ENCODE results near the gene SNX25.
"Not testable (repeated sequence)": the region's sequence is repeated elsewhere in the genome, so short reads cannot be mapped to it uniquely, and the experiment has no call there.

SNX25 gene

DNA sequence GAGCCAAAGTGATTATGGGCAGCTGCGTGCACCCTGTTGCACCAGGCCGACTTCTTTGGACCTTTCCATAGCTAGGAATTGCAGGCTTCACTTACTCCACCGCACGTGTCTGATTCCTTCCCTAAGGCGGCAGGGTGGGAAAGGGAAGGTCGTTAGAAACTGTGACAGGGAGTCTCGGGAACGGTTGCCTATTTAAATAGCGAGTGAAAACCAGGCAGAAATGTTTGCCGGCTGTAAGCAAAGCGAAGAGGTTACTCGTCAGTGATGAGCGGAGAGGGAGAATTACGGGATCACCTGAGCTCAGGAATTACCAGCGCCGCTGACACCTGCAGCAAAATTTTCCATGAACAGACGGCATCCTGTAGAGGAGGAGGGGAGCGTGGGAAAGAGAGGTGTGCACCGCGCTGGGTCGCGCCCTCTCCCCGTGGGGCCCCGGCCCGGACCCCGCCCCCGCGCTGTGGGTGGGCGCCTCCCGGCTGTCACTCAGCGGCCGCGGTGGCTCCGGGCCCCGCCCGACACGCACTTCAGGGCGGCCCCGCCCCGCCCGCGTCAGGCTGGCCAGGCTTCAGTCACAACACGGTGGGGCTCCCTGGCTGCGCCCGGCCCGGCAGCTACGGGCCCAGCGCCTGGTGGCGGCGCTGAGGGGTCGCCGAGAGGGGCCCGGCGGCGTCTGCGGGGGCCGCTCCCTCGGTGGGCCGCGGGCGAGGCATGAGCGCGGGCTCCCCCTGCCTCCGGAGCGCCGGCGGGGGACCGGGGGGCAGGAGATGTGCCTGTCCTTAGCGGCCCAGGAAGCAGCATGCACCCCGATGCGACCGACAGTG lies at the start of gene SNX25:
SNX25 (plus strand) TSS at position 568 of the 821 bp plus-strand sequence; CDS start at position 797, 229 bp downstream.
- peak; percentile 61 for DNase-seq

DNA sequence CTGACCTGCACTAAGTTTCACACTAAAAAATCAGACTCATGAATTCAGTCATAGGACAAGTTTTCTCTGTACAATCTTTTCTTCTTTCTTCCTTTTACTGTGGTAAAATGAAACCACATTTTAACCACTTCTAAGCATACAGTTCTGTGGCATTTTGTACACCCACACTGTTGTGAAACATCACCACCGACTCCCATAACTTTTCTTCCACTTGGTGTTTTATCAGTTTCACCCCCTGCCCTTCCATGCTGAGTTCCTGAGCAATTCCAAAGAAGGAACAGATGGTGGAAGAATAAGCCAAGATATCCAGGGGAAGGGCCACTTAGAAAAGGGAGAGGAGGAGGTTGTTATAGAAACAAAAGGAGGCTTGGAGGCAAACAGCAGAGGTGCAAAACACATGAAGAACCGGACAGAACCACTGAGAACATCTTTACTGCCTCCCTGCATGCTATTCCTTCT lies 43.8 kb upstream of the SNX25 start:
- DNase-seq, result no peak

DNA sequence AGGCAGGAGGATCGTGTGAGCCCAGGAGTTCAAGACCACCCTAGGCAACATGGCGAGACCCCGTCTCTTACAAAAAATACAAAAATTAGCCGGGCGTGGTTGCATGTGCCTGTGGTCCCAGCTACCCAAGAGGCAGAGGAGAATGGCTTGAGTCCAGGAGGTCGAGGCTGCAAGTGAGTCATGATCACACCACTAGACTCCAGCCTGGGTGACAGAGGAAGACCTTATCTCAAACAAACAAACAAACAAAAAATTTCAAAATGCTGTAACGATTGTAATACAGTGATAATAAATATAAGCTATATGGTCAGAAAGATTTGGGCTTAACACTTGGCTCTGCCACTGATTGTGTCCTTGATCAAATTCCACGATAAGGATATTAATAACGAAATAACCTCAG lies 42.2 kb upstream of the SNX25 start:
- no peak for DNase-seq

DNA sequence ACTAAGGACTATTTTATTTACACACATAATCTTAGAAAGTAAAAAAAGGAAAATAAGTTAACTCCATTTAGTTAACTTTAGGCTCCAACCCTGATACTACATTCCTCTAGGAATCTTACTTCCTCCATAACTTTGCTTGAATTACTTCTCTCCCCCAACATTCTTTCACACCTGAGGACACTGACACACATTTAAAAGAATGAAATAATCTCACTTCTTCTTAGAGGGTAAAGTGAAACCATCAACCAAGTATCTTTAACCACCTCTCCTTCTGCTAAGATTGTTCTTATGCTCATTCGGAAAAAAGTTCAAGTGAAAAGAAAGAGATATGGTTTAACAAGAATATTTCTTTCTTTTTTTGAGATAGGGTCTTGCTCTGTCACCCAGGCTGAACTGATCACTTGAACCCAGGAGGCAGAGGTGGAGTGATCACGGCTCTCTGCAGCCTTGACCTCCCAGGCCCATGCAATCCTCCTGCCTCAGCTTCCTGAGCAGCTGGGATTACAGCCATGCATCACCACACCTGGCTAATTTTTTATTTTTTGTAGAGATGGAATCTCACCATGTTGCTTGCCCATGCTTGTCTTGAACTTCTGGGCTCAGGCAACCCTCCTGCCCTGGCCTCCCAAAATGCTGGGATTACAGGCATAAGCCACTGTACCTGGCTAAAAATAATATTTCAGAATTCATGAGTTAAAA lies 37.9 kb upstream of the SNX25 start:
- DNase-seq, result no peak

DNA sequence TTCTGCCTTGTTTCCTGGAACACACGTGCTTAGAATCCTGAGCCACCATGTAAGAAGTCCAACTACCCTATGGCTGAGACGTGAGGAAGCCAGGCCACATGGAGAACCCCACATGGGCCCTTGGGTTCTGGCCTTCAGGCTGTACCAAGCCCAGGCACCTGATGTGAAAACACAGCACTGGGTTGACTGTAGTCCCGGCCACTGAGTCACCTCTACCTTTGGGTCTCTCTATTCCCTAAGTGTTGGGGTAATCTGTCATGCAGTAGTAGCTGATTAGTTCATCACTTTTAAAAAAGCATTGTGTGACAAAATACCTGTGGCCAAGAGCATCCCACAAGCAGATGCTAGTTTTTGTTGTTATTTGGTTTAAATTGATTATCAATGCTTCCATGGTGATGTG lies 29.9 kb upstream of the SNX25 start:
- no peak for DNase-seq

DNA sequence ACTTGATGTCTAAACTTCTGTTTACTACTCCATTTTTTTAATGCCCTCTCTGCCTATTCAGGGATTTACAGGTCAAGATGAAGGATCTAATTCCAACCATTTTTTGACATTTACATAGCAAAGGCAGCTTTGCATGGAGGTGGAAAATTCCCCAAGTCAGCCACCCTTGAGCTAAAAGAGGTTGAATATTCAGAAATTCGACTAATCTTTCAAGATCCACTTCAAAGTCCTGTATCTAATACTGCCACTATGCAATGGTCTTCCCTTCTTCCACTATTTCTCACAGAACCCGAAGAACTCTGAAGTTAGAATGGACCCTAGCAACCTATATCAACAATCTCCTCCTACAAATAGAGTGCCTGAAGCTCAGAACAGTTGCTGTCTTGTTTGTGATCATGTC lies 27.2 kb upstream of the SNX25 start:
- DNase-seq, result no peak

DNA sequence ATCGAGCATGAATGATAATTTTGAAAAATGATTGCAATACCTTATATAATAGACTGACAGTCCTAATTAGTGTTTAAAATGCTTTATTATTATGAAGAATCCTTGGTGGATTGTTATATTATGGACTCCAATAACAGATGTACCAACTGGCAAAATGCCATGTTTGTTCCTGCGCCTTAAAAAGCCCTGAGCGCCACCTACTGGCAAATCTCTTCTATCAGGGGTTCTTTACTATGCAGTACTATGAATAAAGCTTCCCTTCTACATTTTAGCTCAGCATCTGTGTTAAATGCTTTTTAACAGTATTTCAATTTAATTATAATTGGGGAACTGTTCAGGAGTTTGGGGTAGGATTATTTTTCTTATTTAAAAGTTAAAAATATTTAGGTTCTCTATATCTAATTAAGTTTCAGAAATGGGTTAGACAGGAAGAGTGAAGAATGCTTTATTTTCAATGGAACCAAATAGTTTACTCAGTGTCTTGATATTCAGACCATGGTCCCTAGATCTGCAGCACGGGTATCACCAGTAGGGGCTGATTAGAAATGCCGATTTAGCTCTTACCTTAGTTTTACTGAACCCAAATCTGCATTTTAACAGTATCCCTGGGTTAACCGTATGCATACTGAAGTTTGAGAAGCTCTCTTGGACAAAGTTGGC lies 25.6 kb upstream of the SNX25 start:
- DNase-seq, result peak; percentile 52

DNA sequence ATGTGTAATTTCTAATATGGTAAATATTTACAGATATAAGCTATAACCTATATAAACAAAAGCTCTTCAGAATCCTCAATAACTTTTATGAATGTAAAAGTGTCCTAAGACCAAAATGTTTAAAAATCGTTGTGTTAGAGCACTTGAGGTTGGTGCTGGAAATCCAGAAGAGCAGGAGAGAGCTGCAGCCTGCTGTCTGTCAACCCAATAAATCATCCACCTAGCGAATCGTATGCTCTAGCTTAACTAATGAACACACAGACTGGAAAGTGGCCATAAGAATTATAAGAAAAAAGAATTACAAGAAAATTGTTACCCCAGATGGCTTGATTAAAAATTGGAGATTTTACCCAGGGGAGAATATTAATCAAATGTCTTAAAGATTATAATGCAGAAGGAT lies 22.6 kb upstream of the SNX25 start:
- no peak for DNase-seq

DNA sequence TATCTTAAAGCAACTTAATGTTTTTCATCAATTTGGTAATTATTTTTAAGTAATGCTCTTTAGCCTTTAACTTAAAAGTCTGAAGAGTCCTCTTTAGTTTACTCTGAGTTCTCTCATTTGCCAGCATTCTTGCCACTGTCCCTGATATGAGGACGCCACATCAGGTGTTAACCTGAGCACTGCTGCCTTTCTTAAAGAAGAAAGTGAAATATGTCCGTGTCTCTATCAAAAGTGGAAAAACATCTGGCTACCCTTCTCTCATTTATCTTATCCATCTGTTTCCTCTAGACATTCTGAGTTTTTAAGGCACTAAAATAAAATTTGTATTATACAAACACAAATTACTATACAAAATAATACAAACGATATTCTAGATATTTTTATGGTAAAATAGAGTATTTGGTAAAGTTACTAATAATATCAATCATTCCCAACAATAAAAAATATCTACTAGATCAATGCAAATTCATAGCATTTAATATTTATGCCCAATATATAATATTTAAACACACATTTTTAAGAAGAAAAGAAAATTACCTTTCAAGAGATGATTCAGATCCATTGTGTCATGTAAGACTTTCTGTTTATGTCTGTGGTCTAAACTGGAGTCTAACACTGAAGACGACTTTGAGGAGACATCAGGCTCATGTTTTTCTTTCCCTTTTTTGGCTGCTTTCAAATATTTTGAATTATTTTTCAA lies 19.6 kb upstream of the SNX25 start:
- DNase-seq, result no peak

DNA sequence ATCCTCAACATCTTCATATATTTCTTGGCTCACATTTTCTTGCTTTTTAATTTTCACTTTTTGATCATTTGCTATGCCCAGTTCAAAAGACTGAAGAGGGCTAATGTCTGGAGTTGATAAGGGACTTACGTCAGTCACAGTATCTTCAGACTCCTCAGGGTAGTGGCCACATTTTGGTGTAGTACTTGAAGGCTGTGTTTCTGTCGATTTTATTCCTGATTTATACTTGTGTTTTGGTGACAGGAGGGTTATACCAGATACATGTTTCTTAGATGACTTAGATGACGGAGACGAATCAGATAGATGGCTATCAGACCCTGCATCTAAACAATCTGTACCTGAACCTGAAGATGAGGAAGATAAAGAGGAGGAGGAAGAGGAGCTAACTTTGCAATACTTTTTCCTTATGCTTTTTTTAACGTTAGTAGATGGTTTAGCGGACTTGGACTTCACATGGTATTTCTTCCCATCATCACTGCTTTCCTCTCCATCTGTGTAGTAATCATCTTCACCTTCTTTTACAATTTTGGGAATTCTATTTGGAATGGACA lies 19.0 kb upstream of the SNX25 start:
- no peak for DNase-seq

DNA sequence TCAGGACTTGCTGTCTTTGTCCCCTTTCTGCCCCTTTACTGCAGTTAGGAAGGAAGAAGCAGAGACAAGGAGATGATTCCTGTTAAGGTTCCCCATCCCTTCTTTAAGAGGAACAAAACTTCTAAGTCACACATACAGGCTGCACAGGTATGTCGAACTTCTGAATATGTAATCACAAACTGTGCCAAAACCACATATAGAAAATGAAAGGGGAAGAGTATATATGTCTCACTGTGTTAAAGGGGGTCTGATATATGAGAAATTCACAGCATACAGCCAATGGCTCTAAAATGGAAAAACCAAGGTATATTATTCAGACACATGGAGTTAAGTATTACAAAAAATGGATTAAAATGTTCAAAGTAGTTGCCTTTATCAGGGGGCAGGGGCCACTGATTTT lies 17.3 kb upstream of the SNX25 start:
- no peak for DNase-seq

DNA sequence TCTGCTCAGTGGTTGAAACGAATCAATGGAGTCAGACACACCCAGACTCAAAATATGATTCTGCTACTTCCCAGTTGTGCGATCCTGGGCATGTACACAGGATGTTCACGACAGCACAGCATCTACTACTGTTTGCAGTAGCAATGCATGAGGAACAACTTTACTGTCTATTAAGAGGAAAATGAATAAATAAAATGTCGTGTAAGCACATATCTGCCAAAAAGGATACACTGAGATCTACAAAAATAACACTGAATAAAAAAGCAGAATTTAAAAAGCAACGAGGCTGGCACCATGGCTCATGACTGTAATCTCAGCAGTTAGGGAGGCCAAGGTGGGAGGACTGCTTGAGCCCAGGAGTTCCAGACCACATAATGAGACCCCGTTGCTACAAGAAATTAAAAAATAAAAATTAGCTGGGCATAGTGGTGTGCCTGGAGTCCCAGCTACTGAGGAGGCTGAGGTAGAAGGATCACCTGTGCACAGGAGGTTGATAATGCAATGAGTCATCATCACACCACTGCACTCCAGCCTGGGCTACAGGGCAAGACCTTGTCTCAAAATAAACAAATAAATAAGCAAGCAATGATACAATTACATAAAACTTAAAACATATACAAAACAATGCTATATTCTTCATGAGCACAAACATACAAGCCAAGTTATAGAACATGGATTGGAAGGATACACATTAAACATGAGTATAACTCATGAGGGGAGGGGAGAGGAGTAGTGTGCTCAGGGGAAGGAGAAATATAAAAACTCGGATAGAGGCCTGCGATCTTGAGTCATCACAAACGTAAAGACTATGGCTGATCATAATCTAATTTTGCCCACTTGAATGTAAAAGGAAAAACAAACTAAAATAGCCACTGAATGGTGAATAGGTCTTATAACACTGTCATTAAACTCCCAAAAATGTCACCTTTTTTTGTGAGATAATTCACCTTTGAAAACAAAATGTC lies 14.2 kb upstream of the SNX25 start:
- DNase-seq, result no peak

DNA sequence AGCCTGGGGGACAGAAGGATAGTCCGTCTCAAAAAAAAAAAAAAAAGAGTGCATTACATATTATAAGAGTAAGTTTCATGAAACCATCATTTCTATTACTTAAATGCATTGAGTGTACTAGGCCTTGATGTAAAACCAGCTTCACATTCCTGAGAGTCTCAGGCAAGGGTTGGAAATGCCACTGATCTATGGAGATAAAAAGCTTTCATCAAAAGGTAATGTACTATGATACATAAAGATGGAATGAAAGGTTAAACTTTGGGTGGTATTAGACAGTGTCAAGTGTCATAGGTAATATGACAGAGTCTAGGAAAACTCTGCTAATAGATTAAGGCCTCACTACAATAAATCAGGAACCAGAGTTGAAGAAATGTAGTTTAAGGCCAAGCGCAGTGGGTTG lies 13.0 kb upstream of the SNX25 start:
- DNase-seq, result no peak

DNA sequence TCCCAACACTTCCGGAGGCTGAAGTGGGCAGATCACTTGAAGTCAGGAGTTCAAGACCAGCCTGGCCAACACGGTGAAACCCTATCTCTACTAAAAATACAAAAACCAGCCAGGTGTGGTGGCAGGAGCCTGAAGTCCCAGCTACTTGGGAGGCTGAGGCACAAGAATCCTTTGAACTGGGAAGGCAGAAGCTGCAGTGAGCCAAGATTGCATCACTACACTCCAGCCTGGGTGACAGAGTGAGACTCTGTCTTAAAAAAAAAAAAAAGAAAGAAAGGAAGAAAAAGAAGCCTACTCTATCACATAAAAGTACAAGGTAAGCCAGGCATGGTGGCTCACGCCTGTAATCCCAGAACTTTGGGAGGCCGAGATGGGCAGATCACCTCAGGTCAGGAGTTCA lies 11.2 kb upstream of the SNX25 start:
- DNase-seq, result not testable (repeated sequence)

DNA sequence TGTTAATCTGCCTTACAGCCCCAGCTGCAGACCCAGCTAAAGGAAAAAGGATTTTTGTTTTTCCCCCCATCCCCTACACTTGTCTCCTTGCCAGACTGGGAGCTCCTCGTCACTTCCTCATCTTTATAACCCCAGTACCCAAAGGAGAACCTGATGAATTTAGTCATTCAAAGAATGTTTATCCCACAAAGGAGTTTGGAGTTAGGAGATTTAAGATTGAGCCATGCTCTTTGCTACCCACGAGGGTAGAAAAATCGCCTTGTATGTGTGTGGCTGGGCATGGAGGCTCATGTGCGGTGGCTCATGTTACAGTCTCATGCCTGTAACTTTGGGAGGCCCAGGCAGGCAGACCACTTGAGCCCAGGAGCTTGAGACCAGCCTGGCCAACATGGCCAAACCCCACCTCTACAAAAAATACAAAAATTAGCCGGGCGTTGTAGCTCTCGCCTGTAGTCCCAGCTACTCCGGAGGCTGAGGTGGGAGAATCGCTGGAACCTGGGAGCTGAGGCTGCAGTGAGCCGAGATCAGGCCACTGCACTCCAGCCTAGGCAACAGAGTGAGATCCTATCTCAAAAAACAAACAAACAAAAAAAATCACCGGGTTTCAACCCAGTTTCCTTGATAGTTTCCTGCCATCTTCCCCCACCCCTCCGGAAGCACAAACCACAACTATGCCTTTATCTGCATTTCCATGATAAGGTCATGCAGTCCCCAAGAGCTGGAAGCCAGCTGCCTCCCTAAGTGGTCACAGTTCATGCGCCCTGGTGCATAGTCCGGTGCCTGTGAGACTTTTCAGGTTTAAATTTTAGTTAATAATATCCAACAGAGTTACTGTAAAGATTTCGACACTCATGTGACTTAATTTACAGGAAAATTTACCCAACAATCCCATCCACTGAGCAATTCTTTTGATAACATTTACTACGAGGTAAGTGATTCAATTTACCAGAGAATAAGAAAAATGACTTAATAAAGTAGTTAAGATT lies 7.1 kb upstream of the SNX25 start:
- no peak for DNase-seq

DNA sequence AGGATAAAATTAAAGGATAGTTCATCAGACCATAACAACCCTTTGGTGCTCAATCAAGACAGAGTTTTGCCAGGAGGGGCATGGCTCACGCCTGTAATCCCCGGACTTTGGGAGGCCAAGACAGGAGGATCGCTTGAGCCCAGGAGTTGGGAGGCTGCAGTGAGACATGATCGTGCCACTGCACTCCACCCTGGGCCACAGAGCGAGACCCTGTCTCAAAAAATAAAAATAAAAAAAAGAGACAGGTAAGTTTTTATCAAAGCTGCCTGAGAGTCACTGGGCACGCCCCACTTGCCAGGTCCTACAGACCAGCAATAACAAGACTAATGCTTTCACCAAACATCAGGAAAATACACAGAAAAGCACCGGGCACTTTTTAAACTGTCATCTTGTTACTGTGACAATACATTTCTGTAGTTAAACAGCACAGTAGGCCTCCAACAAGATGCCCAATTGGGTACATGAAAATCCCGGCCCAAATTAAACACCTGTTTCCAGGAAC lies 6.4 kb upstream of the SNX25 start:
- DNase-seq, result no peak

DNA sequence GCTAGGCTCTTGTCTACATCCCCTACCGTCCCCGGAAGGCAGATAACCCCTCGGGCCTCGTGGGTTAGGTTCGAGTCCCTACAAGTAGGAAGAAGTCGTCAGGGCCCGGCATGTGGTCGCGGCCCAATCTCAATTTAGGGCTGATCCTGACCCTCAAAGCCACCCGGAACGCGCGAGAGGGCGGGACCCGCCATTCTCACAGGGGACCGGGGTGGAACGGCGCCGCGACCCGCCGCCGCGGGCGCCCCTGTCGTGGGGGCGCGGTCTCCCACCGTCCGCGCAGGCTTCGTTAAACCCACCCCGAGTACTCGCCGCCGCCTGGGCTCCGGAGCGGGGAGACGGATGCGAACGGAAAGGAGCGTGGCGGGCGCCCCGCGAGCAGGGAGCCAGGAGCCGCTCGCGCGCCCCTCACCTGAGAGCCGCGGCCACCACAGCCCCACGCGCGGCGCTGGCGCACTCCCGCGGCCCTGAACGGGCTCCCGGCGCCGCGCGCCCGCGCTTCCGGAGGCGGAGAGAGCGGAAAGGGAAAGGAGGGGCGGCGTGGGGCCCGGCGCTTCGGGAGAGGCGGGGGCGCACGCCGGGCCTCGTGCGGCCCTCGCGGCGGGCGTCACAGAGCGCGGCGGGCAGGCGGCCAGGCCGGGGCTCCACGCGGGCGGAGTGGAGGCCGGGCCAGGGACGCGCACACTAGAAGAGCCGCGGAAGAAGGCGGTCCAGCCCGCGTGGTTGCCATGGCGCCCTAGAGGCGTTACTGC lies 5.7 kb upstream of the SNX25 start, which contains the start of gene CFAP97:
CFAP97 (minus strand) TSS at position 515 of the 752 bp plus-strand sequence. CDS start 12,804 bp downstream, outside the sequence.
- DNase-seq, result peak; percentile 44

DNA sequence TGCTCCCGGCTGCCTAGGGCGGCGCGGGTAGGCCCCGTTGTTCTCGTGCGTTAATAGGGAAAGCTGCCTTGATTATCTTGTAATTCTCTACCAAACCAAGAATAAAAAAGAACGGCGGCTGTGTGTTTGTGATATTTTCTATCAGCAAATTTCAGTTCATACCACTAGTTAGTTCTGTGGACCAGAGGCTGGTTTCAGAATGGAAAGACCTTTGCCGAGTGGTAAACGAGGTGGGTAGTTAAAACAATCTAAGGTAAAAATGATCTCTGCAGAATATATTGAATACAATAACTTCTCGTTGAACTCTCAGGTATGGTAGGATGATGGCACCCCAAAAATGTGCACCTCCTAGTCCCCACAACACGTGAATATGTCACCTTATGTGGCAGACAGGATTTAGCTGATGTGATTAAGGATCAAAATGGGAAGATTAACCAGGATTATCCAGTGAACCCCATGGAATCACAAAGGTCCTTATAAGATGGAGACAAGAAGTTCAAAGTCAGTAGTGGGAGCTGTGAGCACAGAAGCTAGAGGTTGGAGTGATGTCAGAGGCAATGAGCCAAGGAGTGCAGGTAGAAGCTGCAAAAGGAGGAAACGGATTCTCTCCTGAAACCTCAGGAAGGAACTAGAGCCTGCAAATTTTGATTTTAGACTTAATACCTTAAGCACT lies 5.0 kb upstream of the SNX25 start:
- DNase-seq, result no peak

DNA sequence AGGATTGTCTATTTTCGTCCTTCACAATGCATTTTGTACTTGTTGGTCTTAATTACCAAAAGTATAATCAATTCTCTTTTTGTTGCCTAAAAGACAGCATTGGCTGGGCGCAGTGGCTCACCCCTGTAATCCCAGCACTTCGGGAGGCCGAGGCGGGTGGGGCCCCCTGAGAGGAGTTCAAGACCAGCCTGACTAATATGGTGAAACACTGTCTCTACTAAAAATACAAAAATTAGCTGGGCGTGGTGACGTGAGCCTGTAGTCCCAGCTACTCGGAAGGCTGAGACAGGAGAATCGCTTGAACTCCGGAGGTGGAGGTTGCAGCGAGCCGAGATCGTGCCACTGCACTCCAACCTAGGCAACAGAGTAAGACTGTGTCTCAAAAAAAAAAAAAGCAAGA lies 4.3 kb upstream of the SNX25 start:
- DNase-seq, result not testable (repeated sequence)

Measured in NCI-H774 (cell line).